IMR-90 (cell line): ENCODE measurements around the gene CEP72. TPM values are rescaled to one million over a fixed set of nuclear protein-coding genes. Genes with fewer than 3 reads are reported as not detected.

Experiments
- ATAC-seq: fragments of 200-7000 bp; cut with Tn5 transposase; 2 replicates; pipeline ENCODE4 v1.9.1; 2020; ENCODE audit warnings: low read depth, mild to moderate bottlenecking, moderate library complexity
- BruUV-seq: library from RNA; stranded (reverse); fragments of 400-500 nt; replicated peaks from 2 replicates; lab custom pipeline; 2021; lab: Mats Ljungman, UMichigan
- CTCF ChIA-PET: fragments of 300-600 bp; formaldehyde crosslinking; extraction: SDS; loops from one replicate; lab custom pipeline; 2021; ENCODE audit warnings: antibody characterized with exemption; lab: Yijun Ruan, JAX
- POLR2A ChIA-PET: fragments of 300-600 bp; sonication (Branson Sonifier 250); formaldehyde crosslinking; loops from one replicate; lab custom pipeline; 2022; ENCODE audit warnings: antibody characterized with exemption; ENCODE audit not compliant: unreplicated experiment; lab: Charles Lee
- DNase-seq: peaks from one replicate; pipeline ENCODE4 v3.0.0; 2013
- H2AFZ ChIP-seq: replicated peaks from 2 replicates; pipeline ENCODE3; 2013; ENCODE audit warnings: low read length, mild to moderate bottlenecking; ENCODE audit not compliant: poor library complexity
- H2AK5ac ChIP-seq: 2 replicates; pipeline ENCODE4 v1.6.1; 2013; ENCODE audit warnings: low read depth, low read length, inconsistent platforms
- H2AK9ac ChIP-seq: replicated peaks from 2 replicates; pipeline ENCODE3; 2013; ENCODE audit warnings: mild to moderate bottlenecking, low read depth, low read length, moderate library complexity; ENCODE audit not compliant: poor library complexity
- H2BK120ac ChIP-seq: 2 replicates; pipeline ENCODE4 v1.6.1; 2013; ENCODE audit warnings: low read depth, low read length, inconsistent platforms
- H2BK15ac ChIP-seq: 3 replicates; pipeline ENCODE4 v1.6.1; 2013; ENCODE audit warnings: low read depth, low read length, inconsistent platforms
- H2BK20ac ChIP-seq: 2 replicates; pipeline ENCODE4 v1.6.1; 2013; ENCODE audit warnings: low read depth, mild to moderate bottlenecking, inconsistent platforms, low read length, moderate library complexity
- H2BK5ac ChIP-seq: 2 replicates; pipeline ENCODE4 v1.6.1; 2013; ENCODE audit warnings: mild to moderate bottlenecking, low read depth, low read length, inconsistent platforms; ENCODE audit not compliant: poor library complexity, severe bottlenecking
- H3K14ac ChIP-seq: replicated peaks from 2 replicates; pipeline ENCODE4 v1.6.1; 2013; ENCODE audit warnings: low read depth, low read length, inconsistent platforms
- H3K18ac ChIP-seq: 2 replicates; pipeline ENCODE4 v1.6.1; 2013; ENCODE audit warnings: low read depth, low read length, control low read depth
- H3K23ac ChIP-seq: 2 replicates; pipeline ENCODE4 v1.6.1; 2013; ENCODE audit warnings: low read depth, low read length, inconsistent platforms
- H3K27ac ChIP-seq: 2 replicates; pipeline ENCODE4 v1.5.1; 2013; ENCODE audit warnings: mild to moderate bottlenecking, control low read depth, low read length; ENCODE audit not compliant: insufficient read depth
- H3K27me3 ChIP-seq: 2 replicates; pipeline ENCODE4 v1.6.1; 2013; ENCODE audit warnings: low read length; ENCODE audit not compliant: control insufficient read depth, insufficient read depth
- H3K36me3 ChIP-seq: 2 replicates; pipeline ENCODE4 v1.6.1; 2013; ENCODE audit warnings: low read length, mixed read lengths; ENCODE audit not compliant: control insufficient read depth, insufficient read depth
- H3K4ac ChIP-seq: 2 replicates; pipeline ENCODE4 v1.6.1; 2013; ENCODE audit warnings: low read depth, low read length, inconsistent platforms
- H3K4me1 ChIP-seq: 2 replicates; pipeline ENCODE4 v1.6.1; 2013; ENCODE audit warnings: low read length, mixed read lengths; ENCODE audit not compliant: control insufficient read depth, insufficient read depth
- H3K4me2 ChIP-seq: 2 replicates; pipeline ENCODE4 v1.6.1; 2013; ENCODE audit warnings: low read depth, mild to moderate bottlenecking, control low read depth, low read length, moderate library complexity
- H3K4me3 ChIP-seq: 2 replicates; pipeline ENCODE4 v1.5.1; 2013; ENCODE audit warnings: low read depth, mild to moderate bottlenecking, control low read depth, low read length, moderate library complexity; ENCODE audit not compliant: insufficient read depth
- H3K56ac ChIP-seq: 2 replicates; pipeline ENCODE4 v1.6.1; 2013; ENCODE audit warnings: low read length, inconsistent platforms; ENCODE audit not compliant: insufficient read depth; ENCODE audit errors: extremely low read depth
- H3K79me1 ChIP-seq, 2 experiments: 2 replicates each; pipeline ENCODE4 v1.6.1; 2013; ENCODE audit warnings: low read length in 2 of 2, inconsistent platforms in 1 of 2, low read depth in 1 of 2
- H3K9ac ChIP-seq: 2 replicates; pipeline ENCODE4 v1.6.1; 2013; ENCODE audit warnings: low read depth, low read length, control low read depth
- H3K9me1 ChIP-seq: 2 replicates; pipeline ENCODE4 v1.6.1; 2013; ENCODE audit warnings: low read length, inconsistent platforms; ENCODE audit not compliant: insufficient read depth
- H3K9me3 ChIP-seq: 2 replicates; pipeline ENCODE4 v1.6.1; 2013; ENCODE audit warnings: low read length; ENCODE audit not compliant: control insufficient read depth, insufficient read depth
- H4K20me1 ChIP-seq: 2 replicates; pipeline ENCODE4 v1.6.1; 2013; ENCODE audit warnings: low read length, inconsistent platforms; ENCODE audit not compliant: insufficient read depth
- H4K5ac ChIP-seq: 2 replicates; pipeline ENCODE4 v1.6.1; 2013; ENCODE audit warnings: mild to moderate bottlenecking, low read depth, low read length, control low read depth
- H4K8ac ChIP-seq, 2 experiments: 2 replicates each; pipeline ENCODE4 v1.6.1; 2013; ENCODE audit warnings: low read depth in 2 of 2, low read length in 2 of 2, control low read depth in 1 of 2, inconsistent platforms in 1 of 2
- H4K91ac ChIP-seq: 2 replicates; pipeline ENCODE4 v1.6.1; 2013; ENCODE audit warnings: low read depth, low read length, inconsistent platforms; ENCODE audit not compliant: insufficient read depth
- BHLHE40 ChIP-seq: fragments of 150-350 bp; IDR thresholded peaks from 2 replicates; pipeline ENCODE4 v1.6.1; 2016; ENCODE audit warnings: mild to moderate bottlenecking, low read depth, low read length
- CEBPB ChIP-seq: IDR thresholded peaks from 2 replicates; pipeline ENCODE4 v1.6.1; 2012; ENCODE audit warnings: low read depth, low read length, improper control_type of control experiment
- CHD1 ChIP-seq: IDR thresholded peaks from 2 replicates; pipeline ENCODE4 v1.6.1; 2012; ENCODE audit warnings: low read depth, low read length, improper control_type of control experiment
- CTCF ChIP-seq: conservative IDR thresholded peaks from 2 replicates; pipeline ENCODE4 v1.5.1; 2012; ENCODE audit warnings: mild to moderate bottlenecking, low read depth, low read length, improper control_type of control experiment
- ELK1 ChIP-seq: fragments of 150-350 bp; IDR thresholded peaks from 2 replicates; pipeline ENCODE4 v1.6.1; 2016; ENCODE audit warnings: low read depth, mild to moderate bottlenecking, low read length, moderate library complexity, borderline replicate concordance
- FOS ChIP-seq: fragments of 150-350 bp; IDR thresholded peaks from 2 replicates; pipeline ENCODE4 v1.6.1; 2016; ENCODE audit warnings: low read depth, low read length
- MAFK ChIP-seq: IDR thresholded peaks from 2 replicates; pipeline ENCODE4 v1.6.1; 2012; ENCODE audit warnings: low read depth, low read length, improper control_type of control experiment
- MAZ ChIP-seq: IDR thresholded peaks from 2 replicates; pipeline ENCODE4 v1.6.1; 2012; ENCODE audit warnings: low read depth, mild to moderate bottlenecking, low read length, improper control_type of control experiment, moderate library complexity, borderline replicate concordance
- MXI1 ChIP-seq: IDR thresholded peaks from 2 replicates; pipeline ENCODE4 v1.6.1; 2012; ENCODE audit warnings: low read depth, mild to moderate bottlenecking, low read length, moderate library complexity, borderline replicate concordance
- NFE2L2 ChIP-seq: fragments of 150-350 bp; IDR thresholded peaks from 2 replicates; pipeline ENCODE4 v1.6.1; 2016; ENCODE audit warnings: low read depth, mild to moderate bottlenecking, low read length
- POLR2A ChIP-seq: IDR thresholded peaks from 2 replicates; pipeline ENCODE4 v1.6.1; 2012; ENCODE audit warnings: mild to moderate bottlenecking, low read depth, low read length
- RAD21 ChIP-seq: IDR thresholded peaks from 2 replicates; pipeline ENCODE4 v1.6.1; 2012; ENCODE audit warnings: low read length, improper control_type of control experiment
- RCOR1 ChIP-seq: IDR thresholded peaks from 2 replicates; pipeline ENCODE4 v1.6.1; 2012; ENCODE audit warnings: mild to moderate bottlenecking, low read length, improper control_type of control experiment; ENCODE audit not compliant: insufficient replicate concordance
- RFX5 ChIP-seq: IDR thresholded peaks from 2 replicates; pipeline ENCODE4 v1.8.0; 2012; ENCODE audit warnings: low read depth, mild to moderate bottlenecking, low read length, moderate library complexity
- SMC3 ChIP-seq: fragments of 150-350 bp; IDR thresholded peaks from 2 replicates; pipeline ENCODE4 v1.6.1; 2016; ENCODE audit warnings: low read depth, mild to moderate bottlenecking, antibody characterized with exemption, low read length, moderate library complexity
- USF2 ChIP-seq: fragments of 150-350 bp; IDR thresholded peaks from 2 replicates; pipeline ENCODE4 v1.6.1; 2017; ENCODE audit warnings: mild to moderate bottlenecking, antibody characterized with exemption, low read length, low read depth
- WGBS, 2 experiments: methylation state at CpG; one replicate each; pipeline versions ENCODE4 v1.1.5 to v1.1.7; 2013; ENCODE audit warnings: missing lambda C conversion rate in 2 of 2; ENCODE audit not compliant: insufficient read length in 1 of 2; ENCODE audit errors: extremely low coverage in 2 of 2; 5-methylcytosine and 5-hydroxymethylcytosine counted together
- dilution Hi-C: fragments of 300-500 bp; cut with HindIII; formaldehyde crosslinking; loops from one replicate; pipeline ENCODE4 v1.14.3; 2018; ENCODE audit warnings: low sequenced_read_pairs; ENCODE audit not compliant: unreplicated experiment
- in situ Hi-C: fragments of 300-500 bp; cut with MboI; formaldehyde crosslinking; loops from 3 replicates; pipeline ENCODE4 v1.14.3; 2019; ENCODE audit warnings: low sequenced_read_pairs, inconsistent platforms, mixed read lengths
- intact Hi-C: fragments of 100-400 bp; cut with micrococcal nuclease; formaldehyde crosslinking; loops from 2 replicates; pipeline ENCODE4 v1.10.0; 2022
- polyA plus RNA-seq, 3 experiments: library from polyadenylated mRNA; depleted of rRNA; stranded (reverse); fragments of >200 nt; gene quantifications; 2 replicates each; pipeline ENCODE4 v1.2.3, GENCODE V29; 2012; ENCODE audit warnings: low replicate concordance in 1 of 3
- total RNA-seq: library from RNA; depleted of rRNA; stranded (reverse); fragments of >200 nt; gene quantifications from 2 replicates; pipeline ENCODE4 v1.2.3, GENCODE V29; 2012

CEP72 gene
- total and polyA plus RNA-seq, 2 of the 4 experiments (the other 2 are of a cell fraction): 2.9 to 4.3 TPM

- no peaks in the 10 kb centered on the region for H3K4me1 ChIP-seq
- no peak overlapping the region for H3K18ac ChIP-seq
- H3K27me3 ChIP-seq: no peaks in the 10 kb centered on the region
- no TSS peak for BruUV-seq
- ATAC-seq (peak; percentile 89), DNase-seq (peak; percentile 91)
- H2AK9ac ChIP-seq: no peak overlapping the region
- no peak overlapping the region for H4K8ac ChIP-seq
- H2BK5ac ChIP-seq: no peak overlapping the region
- H3K4me2 ChIP-seq: no peak overlapping the region
- no peak overlapping the region for H2AFZ ChIP-seq
- ChIA-PET CTCF (no interaction called here), POLR2A (no interaction called here)
- H4K91ac ChIP-seq: no peak overlapping the region
- no peaks in the 10 kb centered on the region; the same call in 1 of the 2 replicates for H3K9me3 ChIP-seq
- no peaks in the 10 kb centered on the region for H3K79me1 ChIP-seq
- dilution Hi-C loops: no loop called here
- H3K36me3 ChIP-seq: peaks cover 13% of the 10 kb centered on the region
- in situ Hi-C loops: no loop called here
- no peak overlapping the region for H2BK120ac ChIP-seq
- H3K9me1 ChIP-seq: no peaks in the 10 kb centered on the region
- no peak overlapping the region for H3K14ac ChIP-seq
- H2BK20ac ChIP-seq: no peak overlapping the region
- no peak overlapping the region for H3K27ac ChIP-seq
- no peak overlapping the region for H3K23ac ChIP-seq
- intact Hi-C loops: no loop called here
- H3K9ac ChIP-seq: no peak overlapping the region
- TF ChIP-seq RFX5 (no peak), RCOR1 (no peak), FOS (peak; percentile 62), POLR2A (no peak), CHD1 (no peak), MAZ (no peak), BHLHE40 (peak; percentile 77), CEBPB (peak; percentile 29; the same call in 1 of the 2 replicates), SMC3 (no peak), ELK1 (no peak), RAD21 (no peak), MAFK (no peak), USF2 (no peak), MXI1 (peak; percentile 62), CTCF (no peak), NFE2L2 (peak; percentile 36; the same call in 1 of the 2 replicates)
- no peak overlapping the region for H2AK5ac ChIP-seq
- H3K4ac ChIP-seq: no peak overlapping the region
- 66% methylated on average over 10 of the region's 20 CpGs; no CpG with 5 or more reads in 1 of the 2 experiments for WGBS, 2 experiments
- H4K20me1 ChIP-seq: no peaks in the 10 kb centered on the region
- no peak overlapping the region for H2BK15ac ChIP-seq
- H4K5ac ChIP-seq: no peak overlapping the region
- H3K56ac ChIP-seq: no peak overlapping the region
- no peak overlapping the region for H3K4me3 ChIP-seq
Observed at GRCh38 chr5:633501-633955, 21.4 kb downstream of the CEP72 start.
